ENCODE measurements around the gene OSTN. TPM values are rescaled to one million over a fixed set of nuclear protein-coding genes. Genes with fewer than 3 reads are reported as not detected.

Gene OSTN
- total RNA-seq, 1 experiment from 2014 or later: not detected

GRCh38 chr3:191296041-191296541, 97.0 kb downstream of the OSTN start (continued):
- TF ChIP-seq ELF1 (IDR thresholded peaks at IDR 0.05; ENCODE audit: borderline replicate concordance, low read depth): no peak
- no peak for TF ChIP-seq FOSL1 (IDR thresholded peaks at IDR 0.05; ENCODE audit: low read depth)
- TF ChIP-seq ZFX (IDR thresholded peaks at IDR 0.05): no peak

- CTCF ChIA-PET: no interaction called here
- RAD21 ChIA-PET (ENCODE audit: low non-redundant PET in 1 of 2, low total read pairs in 2 of 2, uncharacterized antibody in 2 of 2, unreplicated experiment in 2 of 2): no interaction called here
- Histone ChIP-seq H3K9ac (ENCODE audit: low read length) (no peak overlapping the region), H3K4me2 (ENCODE audit: low read length) (no peak overlapping the region), H2AFZ (ENCODE audit: low read depth, low read length, poor library complexity, severe bottlenecking) (no peak overlapping the region), H3K27ac (ENCODE audit: low read depth, low read length) (no peak overlapping the region), H4K20me1 (ENCODE audit: insufficient read depth) (no peaks in the 10 kb centered on the region), H3K4me1 (ENCODE audit: control insufficient read depth in 1 of 2, insufficient read depth in 2 of 2, low read length in 2 of 2) (no peaks in the 10 kb centered on the region), H3K27me3 (ENCODE audit: insufficient read depth, low read length) (no peaks in the 10 kb centered on the region), H3K79me2 (ENCODE audit: insufficient read depth, low read length) (no peaks in the 10 kb centered on the region), H3K9me3 (ENCODE audit: control insufficient read depth in 1 of 2, insufficient read depth in 1 of 2, low read depth in 1 of 2, low read length in 2 of 2) (no peaks in the 10 kb centered on the region), H3K4me3 (replicated peaks in 1 of 2; ENCODE audit: low read depth in 1 of 2, low read length in 2 of 2) (no peak overlapping the region), H3K36me3 (ENCODE audit: control insufficient read depth in 1 of 2, insufficient read depth in 2 of 2, low read length in 2 of 2) (no peaks in the 10 kb centered on the region), H3K9me2 (ENCODE audit: insufficient read depth) (no peaks in the 10 kb centered on the region)
- ATAC-seq (no peak), DNase-seq (ENCODE audit: low read depth, low spot score) (no peak)
- no TSS peak for BruUV-seq (replicated peaks)
- TF ChIP-seq POLR2AphosphoS5 (IDR thresholded peaks at IDR 0.05; ENCODE audit: low read depth, low read length): no peak
- no peak for TF ChIP-seq EZH2 (IDR thresholded peaks at IDR 0.05)
- no peak for TF ChIP-seq RAD21 (IDR thresholded peaks at IDR 0.05; ENCODE audit: low read depth)
- no peak for TF ChIP-seq ZFX (IDR thresholded peaks at IDR 0.05)
- no peak for TF ChIP-seq CBX3 (IDR thresholded peaks at IDR 0.05; ENCODE audit: low read depth)
- TF ChIP-seq SP1 (IDR thresholded peaks at IDR 0.05; ENCODE audit: low read depth): no peak
- no peak for TF ChIP-seq FOSL1 (IDR thresholded peaks at IDR 0.05; ENCODE audit: low read depth)
- no peak for TF ChIP-seq ZNF274 (IDR thresholded peaks at IDR 0.05; ENCODE audit: low read depth, low read length)
- no peak for TF ChIP-seq EGR1 (IDR thresholded peaks at IDR 0.05; ENCODE audit: low read depth)
- no peak for TF ChIP-seq YY1 (IDR thresholded peaks at IDR 0.05; ENCODE audit: extremely low read depth, insufficient replicate concordance, low read depth, low read length)
- no peak for TF ChIP-seq JUND (IDR thresholded peaks at IDR 0.05)
- no peak for TF ChIP-seq CEBPB (IDR thresholded peaks at IDR 0.05; ENCODE audit: low read depth)
- no peak for TF ChIP-seq SIN3A (IDR thresholded peaks at IDR 0.05; ENCODE audit: low read depth)
- TF ChIP-seq POLR2A (IDR thresholded peaks at IDR 0.05; ENCODE audit: borderline replicate concordance, extremely low read depth, insufficient read depth, insufficient read length): no peak
- POLR2A ChIA-PET: no interaction called here
- intact Hi-C loops (cut with micrococcal nuclease): no loop called here
These were observed 99.8 kb downstream of the OSTN start for GRCh38 chr3:191298846-191299245.

Data from HCT116 (cell line).